ENCODE results near the gene PCNX3. TPM values are rescaled to one million over a fixed set of nuclear protein-coding genes. Genes with fewer than 3 reads are reported as not detected.

Gene PCNX3
- total RNA-seq, 1 experiment from 2014 or later = 20.8 TPM

DNA sequence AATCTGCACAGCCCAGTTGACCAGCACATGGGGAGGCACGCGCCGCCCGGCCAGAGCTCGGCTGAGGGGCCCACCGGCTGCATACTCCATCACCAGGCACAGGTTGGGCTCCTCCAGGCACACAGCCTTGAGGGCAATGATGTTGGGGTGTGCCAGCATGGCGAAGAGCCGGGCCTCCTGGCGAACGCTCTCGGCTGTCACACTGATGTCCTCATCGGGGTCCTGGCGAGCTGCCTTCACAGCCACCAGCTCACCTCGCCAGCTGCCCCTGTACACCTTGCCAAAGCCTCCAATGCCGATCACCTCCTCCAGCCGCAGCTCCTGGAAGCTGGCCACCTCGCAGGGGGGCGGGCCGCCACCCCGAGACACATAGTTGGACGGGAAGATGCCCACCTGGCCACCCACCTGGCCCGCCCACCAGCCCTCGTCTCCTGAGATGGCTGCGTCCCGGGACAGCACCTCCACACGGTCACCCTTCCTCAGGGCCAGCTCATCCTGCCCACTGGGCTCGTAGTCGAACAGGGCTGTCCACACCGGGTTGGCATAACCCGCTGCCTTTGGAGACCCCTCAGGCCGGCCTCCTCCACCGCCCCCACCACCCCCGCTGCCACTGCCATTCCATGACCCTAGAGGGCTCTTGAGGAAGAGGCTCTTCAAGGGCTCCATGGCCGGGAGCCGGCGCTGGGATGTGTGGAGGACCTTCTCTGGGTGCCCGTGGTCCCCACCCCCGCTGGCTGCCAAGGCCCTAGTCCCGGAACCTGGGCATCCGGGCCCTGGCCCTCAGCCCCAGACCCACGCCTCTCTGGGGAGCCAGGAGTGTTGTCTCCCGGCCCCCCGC lies 2.3 kb upstream of the PCNX3 start:
- DNase-seq (ENCODE audit: low read depth) = no peak
- in situ Hi-C loops (cut with HindIII; ENCODE audit: low pct_unique_long_range_greater_than_20kb, low sequenced_read_pairs) = no loop called here

DNA sequence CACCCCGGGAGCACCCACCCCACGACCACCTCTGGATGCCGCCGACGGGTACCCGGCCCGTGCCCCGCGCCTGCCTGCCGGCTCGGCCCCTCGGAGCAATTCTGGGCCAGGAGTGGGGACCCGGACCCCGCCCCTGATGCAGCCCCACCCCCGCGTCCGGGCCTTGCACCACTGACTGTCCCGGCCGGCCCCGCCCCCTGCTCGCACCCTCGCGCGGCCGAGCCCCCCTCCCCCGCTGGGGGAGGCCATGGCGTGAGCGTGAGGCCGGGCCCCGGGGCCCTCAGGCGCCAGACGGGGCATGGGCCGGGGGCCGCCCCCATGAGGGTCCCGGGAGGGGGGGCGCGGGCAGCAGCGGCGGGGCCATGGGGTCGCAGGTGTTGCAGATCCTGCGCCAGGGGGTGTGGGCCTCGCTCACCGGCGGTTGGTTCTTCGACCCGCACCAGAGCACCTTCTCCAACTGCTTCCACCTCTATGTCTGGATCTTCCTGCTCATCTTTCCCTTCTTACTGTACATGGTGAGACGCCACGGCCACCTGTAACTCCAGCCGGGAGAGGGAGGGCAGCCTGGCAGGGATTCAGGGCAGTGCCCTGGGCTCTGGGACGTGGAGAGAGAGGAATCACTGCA lies 486 bp downstream of the PCNX3 start:
- DNase-seq (ENCODE audit: low read depth) = no peak
- in situ Hi-C loops (cut with HindIII; ENCODE audit: low pct_unique_long_range_greater_than_20kb, low sequenced_read_pairs) = no loop called here

DNA sequence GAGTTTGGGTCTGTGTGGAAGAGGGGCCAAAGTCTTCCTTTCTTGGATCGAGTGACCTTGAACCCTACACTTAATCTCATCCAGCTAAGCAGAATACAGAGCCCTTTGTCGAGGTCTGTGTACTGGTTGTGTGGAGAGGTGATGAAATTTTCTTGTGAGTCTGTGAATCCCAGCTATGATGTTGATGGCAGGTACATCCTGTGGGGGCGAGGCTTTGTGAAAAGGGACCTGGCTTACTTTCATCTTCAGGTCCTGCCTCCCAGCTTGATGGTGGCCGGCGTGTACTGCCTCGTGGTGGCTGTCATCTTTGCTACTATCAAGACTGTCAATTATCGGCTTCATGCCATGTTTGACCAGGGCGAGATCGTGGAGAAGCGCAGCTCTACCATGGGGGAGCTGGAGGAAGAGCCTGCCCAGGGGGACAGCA lies 1.0 kb downstream of the PCNX3 start:
- in situ Hi-C loops (cut with HindIII; ENCODE audit: low pct_unique_long_range_greater_than_20kb, low sequenced_read_pairs) = no loop called here
- no peak for DNase-seq (ENCODE audit: low read depth)

DNA sequence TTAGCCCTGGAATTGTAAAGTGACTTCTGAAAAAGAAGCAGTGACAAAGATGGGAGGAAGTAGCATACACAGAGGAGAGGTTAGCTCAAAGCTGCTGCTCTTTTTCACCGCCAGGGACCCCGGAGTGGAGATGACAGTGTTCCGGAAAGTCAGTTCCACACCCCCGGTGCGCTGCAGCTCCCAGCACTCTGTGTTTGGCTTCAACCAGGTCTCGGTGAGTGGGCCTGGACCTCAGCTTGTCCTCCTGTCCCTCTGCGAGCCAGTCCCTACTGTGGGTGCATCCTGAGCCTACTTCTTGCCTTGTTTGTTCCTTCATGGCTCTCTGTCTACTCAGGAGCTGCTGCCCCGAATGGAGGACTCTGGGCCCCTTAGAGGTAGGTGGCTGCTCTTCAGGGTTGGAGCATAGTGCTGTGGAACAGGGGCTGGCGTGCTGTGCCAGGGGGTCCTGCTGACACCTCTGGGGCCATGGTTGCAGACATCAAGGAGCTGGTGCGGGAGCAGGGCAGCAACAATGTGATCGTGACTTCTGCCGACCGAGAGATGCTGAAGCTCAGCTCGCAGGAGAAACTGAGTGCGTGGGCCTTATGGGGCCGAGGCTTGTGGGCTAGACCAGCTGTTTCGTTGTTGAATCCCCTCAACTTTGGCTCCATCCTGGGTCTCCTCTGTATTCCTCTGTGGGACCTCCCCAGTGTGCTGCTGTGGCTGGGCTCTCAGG lies 1.7 kb downstream of the PCNX3 start:
- DNase-seq (ENCODE audit: low read depth) = no peak
- in situ Hi-C loops (cut with HindIII; ENCODE audit: low pct_unique_long_range_greater_than_20kb, low sequenced_read_pairs) = no loop called here

DNA sequence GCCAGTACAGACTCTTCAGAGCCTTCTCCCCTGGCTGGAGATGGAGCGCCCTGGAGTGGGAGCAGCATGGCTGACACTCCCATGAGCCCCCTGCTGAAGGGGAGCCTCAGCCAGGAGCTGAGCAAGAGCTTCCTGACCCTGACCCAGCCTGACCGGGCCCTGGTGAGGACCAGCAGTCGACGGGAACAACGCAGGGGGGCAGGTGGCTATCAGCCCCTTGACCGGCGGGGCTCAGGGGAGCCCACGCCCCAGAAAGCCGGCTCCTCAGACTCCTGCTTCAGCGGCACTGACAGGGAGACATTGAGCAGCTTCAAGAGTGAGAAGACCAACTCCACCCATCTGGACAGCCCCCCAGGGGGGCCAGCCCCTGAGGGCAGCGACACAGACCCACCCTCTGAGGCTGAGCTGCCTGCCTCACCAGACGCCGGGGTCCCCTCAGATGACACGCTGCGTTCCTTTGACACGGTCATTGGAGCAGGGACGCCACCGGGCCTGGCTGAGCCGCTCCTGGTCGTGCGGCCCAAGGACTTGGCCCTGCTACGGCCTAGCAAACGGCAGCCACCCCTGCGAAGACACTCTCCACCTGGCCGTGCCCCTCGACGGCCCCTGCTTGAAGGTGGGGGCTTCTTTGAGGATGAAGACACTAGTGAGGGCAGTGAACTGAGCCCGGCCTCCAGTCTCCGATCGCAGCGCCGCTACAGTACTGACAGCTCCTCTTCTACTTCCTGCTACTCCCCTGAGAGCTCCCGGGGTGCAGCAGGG lies 2.6 kb downstream of the PCNX3 start:
- in situ Hi-C loops (cut with HindIII; ENCODE audit: low pct_unique_long_range_greater_than_20kb, low sequenced_read_pairs) = no loop called here

DNA sequence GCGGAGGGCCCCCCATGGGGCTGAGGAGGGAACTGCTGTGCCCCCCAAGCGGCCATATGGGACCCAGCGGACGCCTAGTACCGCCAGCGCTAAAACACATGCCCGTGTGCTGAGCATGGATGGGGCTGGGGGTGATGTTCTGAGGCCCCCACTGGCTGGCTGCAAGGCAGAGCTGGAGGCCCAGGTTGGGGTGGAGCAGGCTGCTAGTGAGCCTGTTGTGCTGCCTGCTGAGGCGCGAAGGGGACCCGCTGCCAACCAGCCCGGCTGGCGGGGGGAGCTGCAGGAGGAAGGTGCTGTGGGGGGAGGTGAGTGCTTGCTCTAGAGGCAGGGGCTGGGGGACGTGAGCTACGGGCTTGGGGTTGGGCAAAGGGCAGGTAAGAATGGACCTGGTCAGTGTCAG lies 3.2 kb downstream of the PCNX3 start:
- in situ Hi-C loops (cut with HindIII; ENCODE audit: low pct_unique_long_range_greater_than_20kb, low sequenced_read_pairs) = no loop called here
- DNase-seq (ENCODE audit: low read depth) = no peak

More for the DNA sequence above, 2.6 kb downstream of the PCNX3 start:
- DNase-seq (ENCODE audit: low read depth) = no peak

DNA sequence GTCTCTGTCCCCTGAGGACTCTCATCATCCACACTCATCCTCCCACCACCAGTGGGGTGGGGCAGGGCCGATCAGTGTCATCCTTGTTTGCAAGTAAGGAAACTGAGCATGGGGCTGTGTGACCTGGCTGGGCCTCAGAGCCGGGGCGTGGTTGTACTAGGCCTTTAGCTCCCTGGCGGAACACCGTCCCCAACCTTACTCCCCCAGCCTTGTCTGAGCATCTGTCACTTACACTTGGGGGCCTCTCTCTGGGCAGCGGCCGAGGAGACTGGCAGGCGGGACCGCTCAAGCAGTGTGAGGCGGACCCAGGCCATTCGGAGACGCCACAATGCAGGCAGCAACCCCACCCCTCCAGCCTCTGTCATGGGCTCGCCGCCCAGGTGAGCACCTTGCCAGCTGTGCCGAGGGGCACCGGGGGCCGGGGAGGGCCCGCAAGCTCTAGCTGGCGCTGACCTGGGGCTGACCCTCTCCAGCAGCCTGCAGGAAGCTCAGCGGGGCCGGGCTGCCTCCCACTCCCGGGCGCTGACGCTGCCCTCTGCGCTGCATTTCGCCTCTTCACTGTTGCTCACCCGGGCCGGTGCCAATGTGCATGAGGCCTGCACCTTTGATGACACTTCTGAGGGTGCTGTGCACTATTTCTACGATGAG lies 3.8 kb downstream of the PCNX3 start:
- no peak for DNase-seq (ENCODE audit: low read depth)

DNA sequence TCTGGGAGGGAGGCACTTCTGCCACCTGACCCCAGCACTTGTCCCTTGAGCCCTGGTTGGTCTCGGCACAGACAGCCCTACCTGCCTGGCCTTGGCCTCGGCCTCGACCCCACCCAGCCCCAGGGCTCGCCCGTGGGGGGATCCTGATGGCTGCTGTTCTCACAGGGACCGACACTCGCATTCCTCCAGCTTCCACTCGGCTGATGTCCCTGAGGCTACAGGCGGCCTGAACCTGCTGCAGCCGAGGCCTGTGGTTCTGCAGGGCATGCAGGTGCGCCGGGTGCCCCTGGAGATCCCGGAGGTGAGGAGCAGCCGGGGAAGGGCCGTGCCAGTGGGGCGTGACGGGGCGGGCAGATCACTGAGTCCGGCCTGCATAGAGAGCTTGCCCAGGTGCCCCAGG lies 5.1 kb downstream of the PCNX3 start:
- in situ Hi-C loops (cut with HindIII; ENCODE audit: low pct_unique_long_range_greater_than_20kb, low sequenced_read_pairs) = no loop called here
- DNase-seq (ENCODE audit: low read depth) = no peak

More for the DNA sequence above, 3.8 kb downstream of the PCNX3 start:
- in situ Hi-C loops (cut with HindIII; ENCODE audit: low pct_unique_long_range_greater_than_20kb, low sequenced_read_pairs) = no loop called here

DNA sequence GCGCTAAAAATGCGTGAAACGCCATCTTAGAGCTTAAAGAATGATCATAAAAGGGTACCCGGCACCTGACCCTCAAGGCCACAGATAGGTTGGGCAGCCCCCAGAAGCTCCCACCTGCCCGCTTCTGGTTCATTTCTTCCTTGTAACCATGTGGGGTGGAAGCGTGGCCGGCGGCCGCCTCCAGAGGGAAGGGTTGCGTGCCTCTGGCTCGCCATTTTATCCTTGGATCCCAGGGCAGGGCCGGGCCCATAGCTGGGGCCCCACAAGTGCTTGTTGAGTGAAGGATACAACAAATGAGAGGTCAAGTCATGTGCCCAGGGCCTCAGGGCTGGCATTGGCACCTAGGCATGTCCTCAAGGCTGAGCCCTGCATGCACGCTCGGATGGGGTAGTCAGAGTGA lies 5.9 kb downstream of the PCNX3 start:
- in situ Hi-C loops (cut with HindIII; ENCODE audit: low pct_unique_long_range_greater_than_20kb, low sequenced_read_pairs) = no loop called here
- no peak for DNase-seq (ENCODE audit: low read depth)

DNA sequence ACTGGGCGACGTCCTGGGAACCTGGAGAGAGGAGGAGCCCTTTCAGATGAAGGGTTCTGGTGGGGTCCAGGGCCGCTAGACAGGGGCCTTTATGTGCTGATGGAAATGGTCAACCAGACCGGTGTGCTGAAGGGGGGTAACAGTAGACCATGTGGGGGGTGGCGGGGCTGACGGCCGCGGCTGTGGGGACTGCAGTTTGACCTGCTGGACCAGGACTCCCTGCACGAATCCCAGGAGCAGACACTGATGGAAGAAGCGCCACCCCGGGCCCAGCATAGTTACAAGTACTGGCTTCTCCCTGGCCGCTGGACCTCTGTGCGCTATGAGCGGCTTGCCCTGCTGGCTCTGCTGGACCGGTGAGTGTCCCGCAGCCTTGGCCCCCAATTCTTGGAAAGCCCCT lies 6.4 kb downstream of the PCNX3 start:
- in situ Hi-C loops (cut with HindIII; ENCODE audit: low pct_unique_long_range_greater_than_20kb, low sequenced_read_pairs) = no loop called here

DNA sequence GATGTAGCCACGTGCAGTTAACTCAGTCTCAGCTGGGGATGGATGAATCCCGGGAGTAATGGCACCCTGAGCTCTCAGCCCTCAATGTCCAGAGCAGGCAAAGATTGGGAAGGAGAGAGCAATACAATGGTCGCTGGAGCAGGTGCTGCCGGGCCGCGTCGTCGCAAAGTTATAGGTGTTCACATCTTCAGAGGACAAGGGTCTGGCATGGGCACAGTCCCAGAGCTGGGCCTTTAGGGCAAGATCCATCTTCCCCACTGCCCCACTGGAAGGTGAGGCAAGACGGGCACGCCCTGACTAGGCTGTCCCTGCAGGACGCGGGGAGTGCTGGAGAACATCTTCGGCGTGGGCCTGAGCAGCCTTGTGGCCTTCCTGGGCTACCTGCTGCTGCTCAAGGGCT lies 7.6 kb downstream of the PCNX3 start:
- DNase-seq (ENCODE audit: low read depth) = no peak
- in situ Hi-C loops (cut with HindIII; ENCODE audit: low pct_unique_long_range_greater_than_20kb, low sequenced_read_pairs) = no loop called here

More for the DNA sequence above, 6.4 kb downstream of the PCNX3 start:
- no peak for DNase-seq (ENCODE audit: low read depth)

DNA sequence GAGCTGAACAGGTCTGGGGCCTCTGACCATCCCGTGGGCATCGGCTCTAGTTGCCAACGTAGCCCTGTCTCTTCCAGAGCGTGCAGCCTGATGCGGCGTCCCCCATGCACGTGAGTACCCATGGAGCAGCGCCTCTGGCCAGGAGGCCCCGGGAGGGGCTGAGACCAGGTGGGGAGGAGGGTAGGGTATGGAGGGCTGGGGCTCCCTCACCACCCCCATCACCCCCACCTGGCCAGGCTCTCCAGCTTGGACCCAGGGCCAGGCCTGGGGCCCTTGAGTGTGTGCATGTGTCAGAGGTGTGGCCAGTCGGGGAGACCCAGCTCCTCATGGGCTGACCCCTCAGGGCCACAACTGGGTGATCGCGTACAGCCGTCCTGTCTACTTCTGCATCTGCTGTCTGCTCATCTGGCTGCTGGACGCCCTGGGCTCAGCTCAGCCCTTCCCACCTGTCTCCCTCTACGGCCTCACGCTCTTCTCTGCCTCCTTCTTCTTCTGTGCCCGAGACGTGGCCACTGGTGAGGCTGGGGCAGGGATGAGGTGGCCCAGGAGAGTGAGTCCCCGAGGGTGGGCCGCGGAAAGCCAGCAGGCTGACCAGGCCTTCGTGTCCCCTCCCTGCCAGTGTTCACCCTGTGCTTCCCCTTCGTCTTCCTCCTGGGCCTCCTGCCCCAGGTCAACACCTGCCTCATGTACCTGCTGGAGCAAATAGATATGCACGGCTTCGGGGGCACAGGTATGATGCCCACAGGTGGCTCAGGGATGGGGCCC lies 8.5 kb downstream of the PCNX3 start:
- no peak for DNase-seq (ENCODE audit: low read depth)
- in situ Hi-C loops (cut with HindIII; ENCODE audit: low pct_unique_long_range_greater_than_20kb, low sequenced_read_pairs) = no loop called here

DNA sequence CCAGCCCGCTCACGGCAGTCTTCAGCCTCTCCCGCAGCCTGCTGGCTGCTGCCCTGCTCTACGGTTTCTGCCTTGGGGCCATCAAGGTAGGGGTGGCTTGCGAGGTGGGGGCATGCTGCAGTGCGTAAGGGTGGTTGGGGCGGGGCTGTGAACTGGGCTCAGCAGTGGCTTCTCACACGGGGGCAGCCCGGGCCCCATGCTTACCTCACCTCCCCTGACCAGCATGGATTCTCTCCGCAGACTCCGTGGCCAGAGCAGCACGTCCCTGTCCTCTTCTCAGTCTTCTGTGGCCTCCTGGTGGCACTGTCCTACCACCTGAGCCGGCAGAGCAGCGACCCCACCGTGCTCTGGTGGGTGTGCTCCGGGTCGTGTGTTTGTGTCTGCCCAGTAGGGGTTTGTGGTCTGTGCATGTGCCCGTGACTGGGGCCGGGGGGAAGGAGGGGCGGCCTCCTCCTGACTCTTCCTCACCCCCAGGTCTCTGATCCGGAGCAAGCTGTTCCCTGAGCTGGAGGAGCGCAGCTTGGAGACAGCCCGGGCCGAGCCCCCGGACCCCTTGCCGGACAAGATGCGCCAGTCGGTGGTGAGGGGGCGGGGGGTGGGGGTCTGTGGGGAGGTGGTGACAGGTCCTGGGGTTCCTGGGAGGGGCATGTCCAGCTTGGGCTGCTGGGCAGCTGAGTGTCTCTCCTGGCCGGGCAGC lies 9.5 kb downstream of the PCNX3 start:
- in situ Hi-C loops (cut with HindIII; ENCODE audit: low pct_unique_long_range_greater_than_20kb, low sequenced_read_pairs) = no loop called here
- no peak for DNase-seq (ENCODE audit: low read depth)

DNA sequence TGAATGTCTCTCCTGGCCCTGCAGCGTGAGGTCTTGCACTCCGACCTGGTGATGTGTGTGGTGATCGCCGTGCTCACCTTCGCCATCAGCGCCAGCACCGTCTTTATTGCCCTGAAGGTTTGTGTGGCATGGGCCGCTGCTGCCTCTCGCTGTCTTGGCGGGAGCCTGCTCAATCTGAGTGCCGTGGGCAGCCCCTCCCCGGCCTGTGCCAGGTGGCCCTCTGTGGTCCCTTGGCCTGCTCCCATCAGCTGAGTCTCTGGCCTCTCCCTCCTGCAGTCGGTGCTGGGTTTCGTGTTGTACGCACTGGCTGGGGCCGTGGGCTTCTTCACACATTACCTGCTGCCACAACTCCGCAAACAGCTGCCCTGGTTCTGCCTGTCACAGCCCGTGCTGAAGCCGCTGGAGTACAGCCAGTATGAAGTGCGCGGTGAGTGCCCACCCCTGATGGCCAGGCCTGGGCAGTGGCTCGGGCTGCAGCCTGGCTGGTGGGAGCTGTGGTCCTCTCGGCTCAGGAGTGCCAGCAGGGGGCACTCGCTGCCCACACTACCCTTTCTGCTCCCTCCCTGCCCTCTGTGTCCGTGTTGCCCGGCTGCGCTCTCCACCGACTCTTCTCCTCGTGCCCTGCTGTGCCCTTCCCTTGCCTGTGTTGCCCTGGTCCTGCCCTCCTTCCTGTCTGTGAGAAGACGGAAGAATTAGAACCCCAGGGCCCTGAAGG lies 10.2 kb downstream of the PCNX3 start:
- no peak for DNase-seq (ENCODE audit: low read depth)
- in situ Hi-C loops (cut with HindIII; ENCODE audit: low pct_unique_long_range_greater_than_20kb, low sequenced_read_pairs) = no loop called here

DNA sequence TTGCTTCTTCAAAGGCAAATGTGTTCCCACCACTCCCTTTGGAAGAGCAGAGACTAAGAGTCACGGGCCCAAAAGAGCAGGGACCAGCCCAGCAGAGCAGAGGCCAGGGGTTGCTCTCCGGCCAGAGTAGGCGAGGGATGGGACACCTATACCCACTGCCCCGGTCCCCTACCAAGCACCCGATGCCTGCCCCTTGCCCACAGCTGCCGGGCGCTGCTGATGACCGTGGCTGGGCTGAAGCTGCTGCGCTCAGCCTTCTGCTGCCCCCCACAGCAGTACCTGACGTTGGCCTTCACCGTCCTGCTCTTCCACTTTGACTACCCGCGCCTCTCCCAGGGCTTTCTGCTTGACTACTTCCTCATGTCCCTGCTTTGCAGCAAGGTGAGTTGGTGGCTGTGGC lies 11.6 kb downstream of the PCNX3 start:
- DNase-seq (ENCODE audit: low read depth) = no peak
- in situ Hi-C loops (cut with HindIII; ENCODE audit: low pct_unique_long_range_greater_than_20kb, low sequenced_read_pairs) = no loop called here

DNA sequence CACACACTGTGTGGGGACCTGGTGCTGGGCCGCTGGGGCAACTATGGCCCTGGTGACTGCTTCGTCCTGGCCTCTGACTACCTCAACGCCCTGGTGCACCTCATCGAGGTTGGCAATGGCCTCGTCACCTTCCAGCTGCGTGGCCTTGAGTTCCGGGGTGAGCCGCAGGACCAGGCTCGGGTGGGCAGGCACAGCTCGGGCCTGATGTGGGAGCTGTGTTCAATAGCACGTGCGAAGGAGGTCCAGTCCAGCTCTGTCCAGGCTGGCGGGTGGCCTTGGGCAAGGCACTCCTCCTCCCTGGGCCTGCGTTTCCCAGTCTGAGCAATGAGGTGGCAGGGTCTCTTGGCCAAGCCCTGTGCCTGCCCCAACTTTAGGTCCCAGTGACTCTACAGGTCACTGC lies 14.0 kb downstream of the PCNX3 start:
- DNase-seq (ENCODE audit: low read depth) = no peak
- in situ Hi-C loops (cut with HindIII; ENCODE audit: low pct_unique_long_range_greater_than_20kb, low sequenced_read_pairs) = no loop called here
